NCI-H1930 (cell line): Measurements from ENCODE around the gene CFAP410.

ENCODE experiments used
- DNase-seq, 2 experiments: peaks; one replicate each; lab custom pipeline; 2025; lab: John Stamatoyannopoulos, UW

Gene CFAP410

GRCh38 chr21:44298301-44298700 lies 40.9 kb downstream of the CFAP410 start:
- no peak for DNase-seq

DNA sequence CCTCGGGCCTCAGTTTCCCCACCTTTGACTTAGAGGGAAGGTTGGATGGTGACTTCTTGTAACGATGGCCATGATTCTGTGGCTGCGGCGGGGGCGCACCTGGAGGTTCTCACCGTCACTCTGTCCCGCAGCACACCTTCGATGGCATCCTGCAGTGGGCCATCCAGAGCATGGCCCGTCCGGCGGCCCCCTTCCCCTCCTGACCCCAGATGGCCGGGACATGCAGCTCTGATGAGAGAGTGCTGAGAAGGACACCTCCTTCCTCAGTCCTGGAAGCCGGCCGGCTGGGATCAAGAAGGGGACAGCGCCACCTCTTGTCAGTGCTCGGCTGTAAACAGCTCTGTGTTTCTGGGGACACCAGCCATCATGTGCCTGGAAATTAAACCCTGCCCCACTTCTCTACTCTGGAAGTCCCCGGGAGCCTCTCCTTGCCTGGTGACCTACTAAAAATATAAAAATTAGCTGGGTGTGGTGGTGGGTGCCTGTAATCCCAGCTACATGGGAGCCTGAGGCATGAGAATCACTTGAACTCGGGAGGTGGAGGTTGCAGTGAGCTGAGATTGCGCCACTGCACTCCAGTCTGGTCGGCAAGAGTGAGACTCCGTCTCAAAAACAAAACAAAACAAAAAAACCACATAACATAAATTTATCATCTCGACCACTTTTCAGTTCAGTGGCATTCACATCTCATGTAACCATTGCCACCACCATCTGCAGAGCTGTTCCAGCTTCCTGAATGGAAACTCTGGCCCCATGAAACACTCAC lies 41.5 kb downstream of the CFAP410 start:
- peak; percentile 55 to 70 for DNase-seq

DNA sequence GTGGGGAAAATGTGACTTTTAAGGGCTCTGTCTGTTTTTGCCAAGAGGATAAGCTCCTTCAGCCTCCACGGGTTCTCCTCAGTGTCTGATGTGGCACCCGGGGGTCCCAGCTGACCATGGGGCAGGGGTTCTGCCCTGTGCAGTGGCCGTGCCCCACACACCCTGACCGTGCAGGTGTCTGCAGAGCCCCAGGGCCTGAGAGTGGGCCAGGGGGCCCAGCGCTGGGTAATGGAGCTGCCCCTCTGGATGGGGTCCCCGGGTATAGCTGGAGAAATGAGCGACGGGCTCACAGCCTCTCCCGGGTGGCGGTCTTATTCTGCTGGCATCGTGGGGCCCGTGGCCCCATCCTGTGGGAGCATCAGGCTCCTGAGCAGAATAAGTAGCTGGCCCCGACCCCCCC lies 42.3 kb downstream of the CFAP410 start:
- no peak for DNase-seq

DNA sequence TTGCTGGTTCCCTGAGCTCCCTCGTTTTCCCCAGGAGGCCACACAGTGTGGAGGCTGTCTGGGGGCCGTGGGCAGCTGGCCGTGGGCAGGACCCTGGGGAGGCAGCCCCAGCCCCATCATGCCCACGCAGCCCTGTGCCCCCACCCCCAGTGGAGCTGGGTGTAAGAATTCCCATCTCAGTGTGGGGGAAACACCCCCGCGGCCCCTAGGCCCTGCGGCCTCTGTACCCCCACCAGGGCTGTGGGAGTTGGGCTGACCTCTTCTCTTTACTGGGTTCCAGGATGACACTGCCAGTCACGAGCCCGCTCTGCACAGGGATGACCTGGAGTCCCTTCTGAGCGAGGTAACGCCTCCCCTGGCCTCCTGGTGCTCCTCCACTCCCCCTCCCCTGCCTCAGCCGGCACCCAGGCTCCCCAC lies 43.1 kb downstream of the CFAP410 start:
- no peak for DNase-seq

DNA sequence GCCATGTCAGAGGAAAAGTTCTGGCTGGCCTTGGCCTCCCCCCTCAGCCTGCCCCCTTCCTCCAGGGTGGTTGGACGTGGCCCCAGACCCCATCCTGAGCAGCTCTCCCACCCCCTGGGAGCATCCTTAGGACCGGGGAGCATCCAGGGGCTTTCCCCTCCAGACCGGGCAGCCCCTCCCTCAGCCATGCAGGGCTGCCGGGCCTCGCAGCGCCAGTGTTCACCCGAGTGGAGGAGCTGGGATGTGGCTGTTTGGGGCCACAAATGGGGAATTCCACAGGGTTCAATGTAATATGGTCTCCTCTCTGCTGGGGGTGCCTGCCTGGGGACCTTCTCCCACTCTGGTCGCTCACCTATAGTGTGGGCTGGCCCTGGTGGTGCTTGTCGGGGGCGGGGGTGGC lies 43.5 kb downstream of the CFAP410 start:
- no peak for DNase-seq

GRCh38 chr21:44295163-44295573 lies 44.0 kb downstream of the CFAP410 start:
- no peak for DNase-seq

DNA sequence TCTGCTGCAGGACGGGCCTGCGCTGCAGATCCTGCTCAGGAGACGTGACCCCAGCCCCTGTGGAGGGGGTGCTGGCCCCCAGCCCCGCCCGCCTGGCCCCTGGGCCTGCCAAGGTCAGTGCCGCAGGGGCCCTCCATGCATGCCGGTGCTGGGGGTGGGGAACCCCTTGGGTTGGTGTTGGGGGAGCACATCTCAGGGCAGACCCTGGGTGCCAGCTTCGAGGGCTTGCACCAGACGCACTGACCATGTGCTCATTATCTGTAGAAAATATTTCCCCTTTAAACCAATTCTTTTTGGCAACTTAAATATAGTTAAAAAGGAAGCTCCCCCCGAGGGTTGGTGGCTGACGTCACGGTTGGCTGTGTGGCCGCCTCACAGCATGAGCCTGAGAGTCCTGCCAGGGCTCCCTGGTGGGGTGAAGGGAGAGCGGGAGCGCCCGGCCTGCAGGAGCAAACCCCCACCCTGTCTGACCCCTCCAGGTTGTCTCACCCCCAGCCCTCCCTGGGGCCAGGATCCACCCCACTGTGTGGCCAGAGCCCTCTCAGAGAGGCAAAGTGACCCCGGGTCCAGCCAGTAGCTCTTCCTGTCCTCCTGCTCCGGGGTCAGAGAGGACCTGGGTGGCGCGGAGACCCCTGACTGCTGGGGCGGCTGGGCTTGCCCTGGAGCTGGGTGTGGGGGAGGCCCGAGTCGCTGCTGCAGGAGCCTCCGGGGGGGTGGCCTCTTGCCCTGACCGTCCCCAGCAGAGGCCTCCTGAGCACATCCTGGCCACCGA lies 44.6 kb downstream of the CFAP410 start:
- DNase-seq = no peak

DNA sequence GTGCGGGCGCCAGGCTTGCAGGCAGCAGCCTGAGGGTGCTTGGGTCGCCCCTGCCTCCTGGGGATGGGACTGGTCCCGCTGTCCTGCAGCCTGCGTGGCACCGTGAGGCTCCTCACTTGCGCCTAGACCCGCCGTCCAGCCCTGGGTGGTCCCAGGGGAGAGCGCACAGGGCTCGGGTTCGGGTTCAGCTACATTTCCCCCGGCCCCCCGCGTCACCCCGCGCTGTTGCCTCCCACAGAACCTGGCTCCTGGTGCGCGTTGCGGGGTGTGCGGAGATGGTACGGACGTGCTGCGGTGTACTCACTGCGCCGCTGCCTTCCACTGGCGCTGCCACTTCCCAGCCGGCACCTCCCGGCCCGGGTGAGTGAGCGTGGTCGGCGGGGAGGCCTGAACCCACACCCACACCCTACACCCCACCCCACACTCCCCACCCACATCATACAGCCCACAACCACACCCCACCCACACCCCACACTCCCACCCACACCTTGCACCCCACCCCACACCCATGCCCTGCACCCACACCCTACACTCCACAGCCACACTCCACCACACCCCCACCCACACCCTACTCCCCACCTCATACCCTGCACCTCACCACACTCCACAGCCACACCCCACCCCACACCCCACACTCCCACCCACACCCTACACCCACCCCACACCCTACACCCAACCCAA lies 45.5 kb downstream of the CFAP410 start:
- no peak for DNase-seq

- DNase-seq = no peak
These were observed 46.4 kb downstream of the CFAP410 start for GRCh38 chr21:44292812-44293195.

DNA sequence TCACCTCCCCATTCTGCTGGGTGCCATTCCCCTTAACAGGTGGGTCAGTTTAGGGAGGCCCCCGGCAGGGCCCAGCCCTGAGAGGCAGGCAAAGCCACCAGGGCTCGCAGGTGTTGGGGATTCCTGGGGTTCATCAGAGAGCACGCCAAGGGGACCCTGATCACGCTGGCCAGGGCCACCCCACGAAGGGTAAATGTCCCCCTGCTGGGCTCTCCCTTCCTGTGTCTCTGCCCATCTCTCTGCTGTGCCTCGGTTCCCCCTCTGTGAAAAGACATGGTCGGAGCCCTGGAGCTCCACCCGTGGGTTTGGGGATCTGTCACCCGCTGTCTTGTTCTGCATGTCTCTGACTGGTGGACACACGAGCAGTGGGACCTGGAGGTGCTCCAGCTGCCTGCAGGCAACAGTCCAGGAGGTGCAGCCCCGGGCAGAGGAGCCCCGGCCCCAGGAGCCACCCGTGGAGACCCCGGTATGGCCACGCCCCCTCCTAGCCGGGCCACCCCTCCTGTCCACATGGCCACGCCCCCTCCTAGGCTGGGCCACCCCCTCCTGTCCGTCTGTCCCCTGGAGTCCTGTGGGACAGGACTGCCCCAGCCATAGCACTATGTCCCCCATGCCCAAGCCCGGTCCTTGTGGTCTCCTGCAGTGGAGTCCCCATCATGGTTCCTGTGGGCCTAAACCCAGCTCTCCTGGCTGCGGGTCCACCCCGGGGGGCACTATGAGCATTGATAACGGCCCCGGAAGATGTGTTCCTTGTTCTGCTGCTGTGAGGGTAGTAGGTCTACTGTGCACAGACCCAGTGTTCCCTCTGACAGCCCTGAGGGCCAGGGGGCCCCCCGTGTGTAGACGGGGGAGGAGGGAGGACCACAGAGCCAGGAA lies 47.0 kb downstream of the CFAP410 start:
- no peak for DNase-seq

DNA sequence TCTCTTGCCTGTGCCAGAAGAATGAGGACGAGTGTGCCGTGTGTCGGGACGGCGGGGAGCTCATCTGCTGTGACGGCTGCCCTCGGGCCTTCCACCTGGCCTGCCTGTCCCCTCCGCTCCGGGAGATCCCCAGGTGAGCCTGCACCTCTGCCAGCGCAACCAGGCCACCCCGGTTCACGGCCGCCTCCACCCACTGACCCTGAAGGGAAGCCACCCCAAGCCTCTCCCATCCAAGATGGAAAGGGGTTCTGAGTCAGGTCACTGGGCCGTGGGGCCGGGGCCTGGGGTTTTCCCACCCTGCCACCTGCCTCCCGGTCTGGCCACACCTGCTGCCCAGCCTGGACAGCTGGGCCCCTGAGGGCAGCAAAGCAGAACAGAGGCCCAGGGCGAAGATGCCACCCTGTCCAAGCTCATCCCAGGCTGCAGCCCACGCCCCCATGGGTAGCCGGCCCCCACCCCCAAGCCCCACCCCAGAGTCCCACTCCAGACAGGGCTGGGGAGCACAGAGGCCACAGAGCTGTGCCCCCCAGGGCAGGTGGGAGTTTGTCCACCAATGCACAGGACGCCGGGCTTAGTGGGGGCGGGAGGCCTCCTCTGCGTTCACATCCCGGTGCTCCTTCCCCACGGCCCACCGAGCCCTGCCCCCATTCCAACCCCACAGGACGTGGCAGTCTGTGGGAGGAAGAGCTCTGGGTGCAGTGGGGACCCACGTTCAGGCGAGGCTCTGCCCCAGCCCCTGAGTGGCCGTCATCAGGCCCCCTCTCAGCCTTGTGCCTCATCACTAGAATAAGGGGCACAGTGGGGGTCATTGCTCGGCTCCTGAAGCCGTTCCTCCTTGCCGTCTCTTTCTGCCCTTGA lies 47.9 kb downstream of the CFAP410 start:
- DNase-seq = no peak

DNA sequence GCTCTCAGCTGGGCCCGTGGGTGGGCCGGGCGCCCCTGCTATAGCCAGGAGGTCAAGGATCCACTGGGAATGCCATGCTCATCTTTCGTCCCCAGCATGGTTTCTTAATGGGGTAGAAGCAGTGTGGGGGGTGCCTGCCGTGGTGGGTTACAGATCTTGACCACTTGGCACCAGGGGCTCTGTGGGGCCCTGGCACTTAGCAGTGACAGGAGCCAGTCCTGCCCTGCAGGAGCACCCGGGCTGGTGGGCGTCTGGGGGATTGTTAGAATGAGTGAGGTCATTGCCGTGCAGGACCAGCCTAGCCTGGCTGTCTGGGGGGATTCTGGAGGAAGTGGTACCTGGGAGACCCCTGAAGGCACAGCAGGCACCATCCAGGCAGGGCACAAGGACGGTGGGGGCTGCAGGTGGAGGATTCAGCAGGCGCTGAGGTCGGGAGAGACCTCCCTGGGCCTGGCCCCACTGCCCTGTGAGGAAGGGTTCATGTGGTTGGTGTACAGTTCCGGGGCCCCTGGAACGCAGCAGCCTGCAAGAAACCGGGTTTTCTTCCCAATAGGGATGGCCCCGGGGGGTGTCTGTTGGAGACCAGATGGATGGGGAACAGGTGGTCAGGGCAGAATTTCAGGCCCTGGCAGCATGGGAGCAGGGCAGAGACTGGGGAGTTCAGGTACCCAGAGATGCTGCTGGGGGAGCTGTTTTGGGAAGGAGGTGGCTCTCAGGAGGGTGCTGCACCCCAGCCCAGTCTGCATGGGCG lies 48.7 kb downstream of the CFAP410 start:
- DNase-seq = no peak

DNA sequence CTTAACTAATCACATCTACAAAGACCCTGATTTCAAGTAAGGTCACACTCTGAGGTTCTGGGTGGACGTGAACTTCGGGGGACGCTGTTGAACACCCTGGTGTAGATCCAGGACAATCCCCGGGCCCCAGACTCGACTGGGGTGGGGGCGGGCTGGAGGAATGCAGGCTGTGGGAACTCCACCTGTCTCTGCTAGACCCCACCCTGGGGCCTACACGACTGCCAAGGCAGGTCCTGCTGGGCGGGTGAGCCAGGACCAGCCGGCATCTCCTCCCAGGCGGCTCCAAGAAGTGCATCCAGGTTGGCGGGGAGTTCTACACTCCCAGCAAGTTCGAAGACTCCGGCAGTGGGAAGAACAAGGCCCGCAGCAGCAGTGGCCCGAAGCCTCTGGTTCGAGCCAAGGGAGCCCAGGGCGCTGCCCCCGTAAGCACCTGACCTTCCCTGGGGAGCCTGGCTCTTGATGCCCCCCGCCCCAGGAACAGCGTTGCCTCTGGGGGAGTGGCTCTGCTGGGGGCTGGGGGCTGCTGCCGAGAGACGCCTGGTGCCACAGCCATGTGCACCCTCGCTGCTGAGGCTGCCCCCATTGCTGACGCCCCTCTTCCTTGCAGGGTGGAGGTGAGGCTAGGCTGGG lies 49.7 kb downstream of the CFAP410 start:
- DNase-seq = no peak

- DNase-seq = no peak
These were observed 50.7 kb downstream of the CFAP410 start for GRCh38 chr21:44288251-44289110.

DNA sequence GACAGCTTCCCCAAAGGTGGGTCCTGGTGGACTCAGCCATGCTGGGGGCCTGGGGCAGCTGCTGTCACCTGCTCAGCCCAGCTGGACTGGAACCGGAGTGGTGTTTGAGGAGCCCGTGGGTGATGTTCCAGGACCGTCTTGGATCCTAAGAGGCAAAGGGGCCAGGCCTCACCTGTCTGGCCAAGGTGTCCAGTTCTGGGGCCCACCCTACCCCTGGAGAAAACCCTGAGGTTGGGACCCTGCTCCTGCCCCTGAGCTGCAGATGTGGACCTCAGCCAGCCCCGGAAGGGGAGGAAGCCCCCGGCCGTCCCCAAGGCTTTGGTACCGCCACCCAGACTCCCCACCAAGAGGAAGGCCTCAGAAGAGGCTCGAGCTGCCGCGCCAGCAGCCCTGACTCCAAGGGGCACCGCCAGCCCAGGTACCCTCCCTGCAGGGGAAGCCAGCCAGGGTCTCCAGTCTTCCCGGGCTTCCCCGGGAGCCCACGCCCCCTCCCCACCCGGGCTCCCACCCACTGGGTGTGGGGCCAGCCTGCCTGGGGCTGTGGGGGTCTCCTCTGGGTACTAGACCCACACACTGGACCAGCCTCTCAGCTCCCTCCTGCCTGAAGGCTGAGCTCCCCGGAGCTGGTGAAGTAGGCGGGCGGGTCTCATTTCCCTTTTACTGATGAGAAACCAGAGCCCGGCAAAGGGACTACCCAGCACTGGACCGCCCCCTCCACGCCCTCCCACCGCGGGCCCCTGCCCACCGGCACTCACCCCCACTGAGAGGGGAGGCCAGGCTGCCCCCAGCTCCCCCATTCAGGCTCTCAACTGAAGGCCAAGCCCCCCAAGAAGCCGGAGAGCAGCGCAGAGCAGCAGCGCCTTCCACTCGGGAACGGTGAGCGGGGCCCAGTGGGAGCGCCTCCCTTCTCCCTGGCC lies 52.2 kb downstream of the CFAP410 start:
- DNase-seq = no peak

DNA sequence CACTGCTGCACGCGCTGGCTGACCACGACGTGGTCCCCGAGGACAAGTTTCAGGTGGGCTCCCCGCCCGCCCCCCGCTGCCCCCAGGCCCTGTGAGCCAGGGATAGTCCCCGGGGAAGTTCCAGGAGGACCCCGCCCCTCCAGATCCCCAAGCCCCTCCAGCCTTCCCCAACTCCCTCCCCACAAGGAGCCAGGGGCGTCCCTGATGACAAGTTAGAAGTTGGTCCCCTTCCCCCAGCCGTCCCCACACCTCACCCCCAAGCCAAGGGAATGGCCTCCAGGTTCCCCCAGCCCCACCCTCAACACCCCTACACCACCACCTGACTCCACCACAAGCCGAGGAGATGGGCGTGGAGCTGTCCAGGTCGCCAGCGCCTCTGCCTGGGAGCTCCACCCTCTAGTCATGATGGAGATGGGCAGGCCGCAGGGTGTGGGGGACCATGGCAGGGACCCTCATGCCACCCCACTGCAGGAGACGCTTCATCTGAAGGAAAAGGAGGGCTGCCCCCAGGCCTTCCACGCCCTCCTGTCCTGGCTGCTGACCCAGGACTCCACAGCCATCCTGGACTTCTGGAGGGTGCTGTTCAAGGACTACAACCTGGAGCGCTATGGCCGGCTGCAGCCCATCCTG lies 53.0 kb downstream of the CFAP410 start:
- DNase-seq = no peak
